Esophagus muscularis mucosa (tissue), 4 donors: ENCODE results near the gene CDH16.

ENCODE experiments used
- EP300 ChIP-seq: sonication (generic); formaldehyde crosslinking; IDR thresholded peaks from one replicate; pipeline ENCODE4 v1.6.1; 2017; ENCODE audit warnings: antibody characterized with exemption
- POLR2A ChIP-seq: fragments of 450-650 bp; IDR thresholded peaks from one replicate; pipeline ENCODE4 v1.6.1; 2017; ENCODE audit warnings: antibody characterized with exemption, moderate library complexity, mild to moderate bottlenecking, low read depth
- POLR2AphosphoS5 ChIP-seq, 2 donors: sonication (generic); formaldehyde crosslinking; IDR thresholded peaks; one replicate each; pipeline ENCODE4 v1.6.1; 2017; ENCODE audit warnings: antibody characterized with exemption in 2 of 2
- TF ChIP-seq, protein P1 (sequence below), 3 experiments: fragments of 200-600 bp in 2 of 3; fragments of 450-650 bp in 1 of 3; sonication (generic) in 2 of 3; IDR thresholded peaks; one replicate each; pipeline ENCODE4 v1.5.1; 2017 to 2019; ENCODE audit warnings: antibody characterized with exemption in 3 of 3, mild to moderate bottlenecking in 2 of 3, moderate library complexity in 1 of 3

- no peak for TF ChIP-seq POLR2AphosphoS5 (IDR thresholded peaks at IDR 0.05)
- TF ChIP-seq, protein P1, sequence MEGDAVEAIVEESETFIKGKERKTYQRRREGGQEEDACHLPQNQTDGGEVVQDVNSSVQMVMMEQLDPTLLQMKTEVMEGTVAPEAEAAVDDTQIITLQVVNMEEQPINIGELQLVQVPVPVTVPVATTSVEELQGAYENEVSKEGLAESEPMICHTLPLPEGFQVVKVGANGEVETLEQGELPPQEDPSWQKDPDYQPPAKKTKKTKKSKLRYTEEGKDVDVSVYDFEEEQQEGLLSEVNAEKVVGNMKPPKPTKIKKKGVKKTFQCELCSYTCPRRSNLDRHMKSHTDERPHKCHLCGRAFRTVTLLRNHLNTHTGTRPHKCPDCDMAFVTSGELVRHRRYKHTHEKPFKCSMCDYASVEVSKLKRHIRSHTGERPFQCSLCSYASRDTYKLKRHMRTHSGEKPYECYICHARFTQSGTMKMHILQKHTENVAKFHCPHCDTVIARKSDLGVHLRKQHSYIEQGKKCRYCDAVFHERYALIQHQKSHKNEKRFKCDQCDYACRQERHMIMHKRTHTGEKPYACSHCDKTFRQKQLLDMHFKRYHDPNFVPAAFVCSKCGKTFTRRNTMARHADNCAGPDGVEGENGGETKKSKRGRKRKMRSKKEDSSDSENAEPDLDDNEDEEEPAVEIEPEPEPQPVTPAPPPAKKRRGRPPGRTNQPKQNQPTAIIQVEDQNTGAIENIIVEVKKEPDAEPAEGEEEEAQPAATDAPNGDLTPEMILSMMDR (IDR thresholded peaks at IDR 0.05), result no peak
- no peak for TF ChIP-seq POLR2A
- no peak for TF ChIP-seq EP300
Observed at GRCh38 chr16:66937725-66938337, 19.1 kb upstream of the CDH16 start.
